Superior temporal gyrus (tissue), 1 donor: Measurements from ENCODE around the gene NT5DC3.
A peak's percentile ranks its signal among the peaks of the same experiment; 100 is the strongest.

ENCODE experiments used
- DNase-seq: peaks from one replicate; pipeline ENCODE4 v3.0.0-alpha.2; 2016; ENCODE audit errors: extremely low spot score

NT5DC3 gene

GRCh38 chr12:103783744-103784664 is 57.0 kb downstream of the NT5DC3 start:
- DNase-seq = no peak

- DNase-seq = no peak
Observed at GRCh38 chr12:103782399-103782798, 58.6 kb downstream of the NT5DC3 start.

GRCh38 chr12:103780992-103781391 is 60.0 kb downstream of the NT5DC3 start:
- no peak for DNase-seq

GRCh38 chr12:103780093-103780440 is 61.0 kb downstream of the NT5DC3 start:
- no peak for DNase-seq

- DNase-seq = no peak
Observed at GRCh38 chr12:103779410-103780092, 61.5 kb downstream of the NT5DC3 start.

GRCh38 chr12:103778781-103779180 is 62.3 kb downstream of the NT5DC3 start:
- no peak for DNase-seq

GRCh38 chr12:103774977-103775560 is 66.0 kb downstream of the NT5DC3 start:
- no peak for DNase-seq

GRCh38 chr12:103773109-103773910 is 67.7 kb downstream of the NT5DC3 start:
- peak; percentile 40 for DNase-seq

GRCh38 chr12:103772367-103773108 is 68.5 kb downstream of the NT5DC3 start:
- DNase-seq = no peak

- DNase-seq = peak; percentile 28
Observed at GRCh38 chr12:103771466-103771865, 69.6 kb downstream of the NT5DC3 start.

GRCh38 chr12:103769240-103769945 is 71.6 kb downstream of the NT5DC3 start:
- no peak for DNase-seq

- DNase-seq = no peak
Observed at GRCh38 chr12:103768467-103769123, 72.4 kb downstream of the NT5DC3 start.

GRCh38 chr12:103766028-103766427 is 75.0 kb downstream of the NT5DC3 start:
- no peak for DNase-seq

- no peak for DNase-seq
Observed at GRCh38 chr12:103765322-103765721, 75.7 kb downstream of the NT5DC3 start.

GRCh38 chr12:103762473-103762872 is 78.6 kb downstream of the NT5DC3 start:
- DNase-seq = no peak

GRCh38 chr12:103758310-103759089 is 82.5 kb downstream of the NT5DC3 start:
- no peak for DNase-seq

- DNase-seq = no peak
Observed at GRCh38 chr12:103757248-103757647, 83.8 kb downstream of the NT5DC3 start.

- no peak for DNase-seq
Observed at GRCh38 chr12:103756443-103756842, 84.6 kb downstream of the NT5DC3 start.

GRCh38 chr12:103755425-103755824 is 85.6 kb downstream of the NT5DC3 start:
- DNase-seq = no peak
